DMS 273 (cell line): ENCODE data around the gene CHST8.
"Not testable (repeated sequence)": the region's sequence is repeated elsewhere in the genome, so short reads cannot be mapped to it uniquely, and the experiment has no call there.

Source experiments
- DNase-seq: peaks from one replicate; lab custom pipeline; 2025; ENCODE audit not compliant: unreplicated experiment; lab: John Stamatoyannopoulos, UW

The CHST8 gene

DNA sequence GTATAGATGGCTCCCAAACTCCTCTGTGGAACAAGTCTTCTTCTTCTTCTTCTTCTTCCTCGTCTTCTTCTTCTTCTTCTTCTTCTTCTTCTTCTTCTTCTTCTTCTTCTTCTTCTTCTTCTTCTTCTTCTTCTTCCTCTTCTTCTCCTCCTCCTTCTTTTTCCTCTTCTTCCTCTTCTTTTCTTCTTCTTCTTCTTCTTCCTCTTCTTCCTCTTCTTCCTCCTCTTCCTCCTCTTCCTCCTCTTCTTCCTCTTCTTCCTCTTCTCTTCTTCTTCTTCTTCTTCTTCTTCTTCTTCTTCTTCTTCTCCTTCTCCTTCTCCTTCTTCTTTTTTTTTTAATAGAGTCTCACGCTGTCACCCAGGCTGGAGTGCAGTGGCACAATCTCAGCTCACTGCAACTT is 3.4 kb upstream of the CHST8 start:
- DNase-seq, result not testable (repeated sequence)

- no peak for DNase-seq
Observed at GRCh38 chr19:33618884-33619283, 2.9 kb upstream of the CHST8 start.

DNA sequence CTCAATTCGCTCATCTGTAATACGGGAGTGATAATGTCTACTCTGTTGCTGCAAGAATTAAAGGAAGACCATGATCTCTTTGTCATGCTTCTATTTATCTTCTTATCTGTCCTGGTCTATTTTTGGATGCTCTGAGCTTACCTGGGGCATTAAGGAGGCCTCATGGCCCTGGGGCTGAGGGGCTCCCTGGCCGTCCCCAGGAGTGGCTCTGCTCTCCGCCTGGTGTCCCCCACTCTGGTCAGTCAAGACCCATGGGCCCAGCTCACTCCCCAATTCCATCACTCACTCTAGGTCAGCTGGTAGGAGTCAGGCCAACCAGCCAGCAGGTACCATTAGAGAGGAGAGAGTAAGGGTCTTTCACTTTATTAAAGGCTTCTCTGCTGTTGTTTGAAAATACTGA is 1.1 kb upstream of the CHST8 start:
- no peak for DNase-seq

- no peak for DNase-seq
Observed at GRCh38 chr19:33621065-33621785, 528 bp upstream of the CHST8 start.

GRCh38 chr19:33622505-33622808 is 704 bp downstream of the CHST8 start:
- DNase-seq, result peak; percentile 40

GRCh38 chr19:33622809-33623511 is 1.2 kb downstream of the CHST8 start:
- DNase-seq, result peak; percentile 39

DNA sequence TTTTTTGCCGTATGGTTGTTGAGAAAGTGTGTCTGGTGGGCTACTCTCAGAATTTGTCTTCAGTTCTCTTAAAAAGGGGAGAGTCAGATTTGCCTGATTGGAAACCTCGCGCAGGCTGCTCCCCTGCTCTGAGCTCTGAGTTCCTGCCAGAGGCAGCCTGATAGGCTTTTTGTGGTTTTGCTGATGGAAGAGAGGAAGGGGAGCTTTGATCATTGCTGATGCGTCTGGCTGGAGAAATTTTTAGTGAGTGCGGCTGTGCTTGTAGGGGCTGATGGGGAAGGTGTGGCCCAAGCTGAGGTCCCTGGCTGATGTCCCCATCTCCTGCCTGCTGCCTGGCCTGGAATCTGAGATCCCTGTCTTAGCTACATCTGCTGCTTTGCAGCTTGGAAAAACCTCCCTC is 2.8 kb downstream of the CHST8 start:
- no peak for DNase-seq

DNA sequence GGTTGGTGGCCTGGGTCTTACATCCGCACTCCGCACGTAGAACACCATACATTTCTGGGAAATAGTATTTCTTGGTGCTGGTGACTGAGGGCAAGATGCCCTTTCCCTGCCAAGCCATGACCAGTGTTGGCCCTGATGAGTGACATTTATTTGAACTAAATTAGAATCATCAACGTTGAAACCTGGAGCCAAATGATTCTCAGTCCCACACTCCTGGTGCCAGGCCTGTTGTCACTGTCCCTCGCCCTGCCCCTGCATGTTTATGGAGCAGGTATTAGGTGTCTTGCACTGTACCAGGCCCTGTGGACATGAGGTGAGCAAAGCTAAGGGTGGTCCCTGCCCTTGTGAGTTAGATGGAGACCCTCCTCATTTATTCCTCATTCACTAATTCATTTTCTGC is 5.8 kb downstream of the CHST8 start:
- no peak for DNase-seq

GRCh38 chr19:33627962-33628839 is 6.4 kb downstream of the CHST8 start:
- DNase-seq, result peak; percentile 39

DNA sequence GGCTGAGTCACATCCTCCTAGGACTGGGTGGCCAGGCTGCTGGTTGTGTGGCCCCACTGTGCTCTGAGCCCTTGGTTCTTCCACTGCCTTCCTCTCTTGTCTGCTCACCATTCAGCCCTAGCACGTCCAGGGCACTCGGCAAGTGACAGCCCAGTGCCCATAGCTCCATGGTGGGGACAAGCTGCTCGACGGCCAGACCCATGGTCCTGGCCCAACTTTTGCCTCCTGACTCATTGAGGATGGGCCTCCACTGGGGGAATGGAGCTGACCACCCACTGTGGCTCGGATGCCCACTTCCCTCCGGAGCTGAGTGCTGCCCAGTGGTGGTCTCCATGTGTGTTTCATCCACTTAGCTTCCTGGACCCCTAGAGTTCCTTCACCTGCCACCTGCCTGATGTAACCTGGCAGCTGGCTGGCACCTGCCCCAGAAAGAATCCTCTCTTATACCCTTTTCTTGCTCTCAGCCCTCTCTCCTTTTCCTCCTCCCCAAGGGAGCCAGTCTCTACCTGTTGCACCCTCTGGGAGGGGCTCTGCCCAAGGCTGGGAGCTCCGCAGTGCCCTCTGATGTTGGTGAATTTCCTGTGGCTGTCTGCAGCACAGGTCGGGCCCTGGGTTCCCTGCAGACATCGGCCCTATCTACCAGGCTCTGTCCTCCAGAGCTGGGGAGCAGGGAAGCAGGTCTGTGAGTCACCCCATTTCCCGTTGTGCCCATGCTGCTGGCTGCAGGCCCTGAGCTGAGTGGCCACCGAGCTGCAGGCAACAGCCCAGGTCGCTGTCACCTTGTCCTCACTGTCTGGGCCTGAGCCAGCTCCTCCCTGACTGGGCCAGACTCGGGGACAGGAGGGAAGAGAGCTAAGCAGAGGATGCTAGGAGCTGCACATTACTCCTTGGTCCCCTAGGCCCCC is 7.4 kb downstream of the CHST8 start:
- DNase-seq, result no peak

DNA sequence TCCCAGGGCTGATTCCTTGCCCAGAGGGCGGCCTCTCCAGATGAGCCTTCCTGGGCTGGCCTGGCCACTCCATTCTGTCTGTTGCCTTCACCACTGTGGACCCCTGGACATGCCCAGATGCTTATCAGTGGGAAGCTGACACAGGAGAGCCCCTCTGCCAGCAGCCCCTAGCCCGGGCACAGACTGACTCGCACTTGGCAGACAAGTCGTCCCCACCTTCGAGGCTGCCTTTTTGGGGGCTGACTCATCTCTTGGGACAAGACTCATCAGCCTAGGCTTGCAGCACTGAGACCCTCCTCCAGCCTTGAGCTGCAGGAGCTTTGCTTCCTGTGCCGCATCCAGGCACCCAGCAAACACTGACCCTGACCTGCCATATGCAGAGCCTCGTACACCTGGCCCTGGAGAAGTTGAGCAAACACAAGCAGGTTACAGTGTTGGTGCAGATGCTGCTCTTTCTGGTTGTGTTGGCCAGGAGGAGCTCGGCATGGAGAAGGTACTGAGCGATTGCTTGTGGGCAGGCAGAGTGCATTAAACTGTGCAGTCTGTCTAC is 8.1 kb downstream of the CHST8 start:
- no peak for DNase-seq

DNA sequence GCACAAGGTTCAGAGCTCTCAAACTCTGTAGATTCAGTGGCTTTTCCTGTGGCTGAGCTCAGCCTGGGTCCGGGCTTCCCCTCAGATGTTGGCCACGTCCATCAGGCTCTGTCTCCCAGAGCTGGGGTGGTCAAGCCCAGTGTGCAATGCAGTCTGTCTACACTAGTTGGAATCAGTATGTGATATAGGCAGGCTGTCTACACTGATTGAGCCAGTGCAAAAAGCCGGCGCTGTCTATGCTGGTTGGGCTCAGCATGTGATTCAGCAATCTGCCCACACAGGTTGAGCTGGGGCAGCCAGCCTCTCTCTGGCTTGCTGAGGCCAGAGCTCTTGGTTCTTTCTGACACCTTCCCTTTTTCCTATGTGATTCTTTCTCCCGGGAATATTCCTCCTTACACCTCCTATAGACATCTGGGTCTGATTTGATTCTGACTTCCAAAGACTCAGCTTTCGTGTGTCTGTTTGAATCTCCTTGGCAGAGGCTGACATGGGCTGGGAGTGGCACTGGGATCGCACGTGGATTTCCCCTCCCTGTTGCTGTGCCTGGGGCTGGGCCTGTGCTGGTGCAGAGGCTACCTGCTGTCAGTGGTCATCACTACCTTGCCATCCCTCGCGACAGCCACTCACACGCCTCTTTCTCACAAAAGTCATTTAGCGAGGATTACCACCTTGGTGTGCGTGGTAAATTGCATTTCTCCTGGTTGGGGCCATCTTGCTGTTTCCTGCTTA is 9.3 kb downstream of the CHST8 start:
- DNase-seq, result no peak

- no peak for DNase-seq
Observed at GRCh38 chr19:33631609-33631973, 9.8 kb downstream of the CHST8 start.

DNA sequence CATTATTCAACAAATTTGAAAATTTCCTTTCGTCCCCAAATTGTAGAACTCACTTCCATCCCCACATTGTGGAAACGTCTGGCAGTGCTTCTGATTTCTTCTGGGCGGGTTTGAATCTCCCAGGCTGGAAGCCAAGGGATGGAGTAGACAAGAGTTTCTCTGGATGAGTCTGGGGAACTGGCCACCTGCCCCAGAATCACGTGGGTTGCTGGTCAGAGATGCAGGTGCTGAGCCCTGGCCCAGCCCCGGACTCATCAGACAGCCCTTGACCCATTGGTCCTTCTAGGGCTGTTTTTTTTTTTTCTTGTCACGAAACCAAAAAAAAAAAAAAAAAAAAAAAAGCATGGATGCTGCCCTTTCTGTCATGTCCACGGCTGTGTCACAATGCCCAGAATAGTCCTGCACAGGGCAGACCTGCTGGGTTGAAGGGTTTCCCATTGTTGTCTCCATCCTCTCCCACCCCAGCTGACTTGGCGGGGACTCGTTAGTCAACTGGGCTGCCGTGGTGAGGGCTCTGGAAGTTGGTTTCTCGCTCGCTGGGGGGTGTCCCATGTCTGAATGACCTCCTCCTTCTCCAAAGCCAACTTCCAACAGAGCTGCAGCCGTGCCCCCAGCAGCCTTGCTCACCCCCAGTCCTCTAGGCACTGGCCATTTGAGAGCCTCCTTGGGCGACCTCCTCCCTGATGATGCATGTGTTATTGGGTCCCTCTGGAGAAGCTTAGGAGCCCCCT is 12.8 kb downstream of the CHST8 start:
- no peak for DNase-seq

DNA sequence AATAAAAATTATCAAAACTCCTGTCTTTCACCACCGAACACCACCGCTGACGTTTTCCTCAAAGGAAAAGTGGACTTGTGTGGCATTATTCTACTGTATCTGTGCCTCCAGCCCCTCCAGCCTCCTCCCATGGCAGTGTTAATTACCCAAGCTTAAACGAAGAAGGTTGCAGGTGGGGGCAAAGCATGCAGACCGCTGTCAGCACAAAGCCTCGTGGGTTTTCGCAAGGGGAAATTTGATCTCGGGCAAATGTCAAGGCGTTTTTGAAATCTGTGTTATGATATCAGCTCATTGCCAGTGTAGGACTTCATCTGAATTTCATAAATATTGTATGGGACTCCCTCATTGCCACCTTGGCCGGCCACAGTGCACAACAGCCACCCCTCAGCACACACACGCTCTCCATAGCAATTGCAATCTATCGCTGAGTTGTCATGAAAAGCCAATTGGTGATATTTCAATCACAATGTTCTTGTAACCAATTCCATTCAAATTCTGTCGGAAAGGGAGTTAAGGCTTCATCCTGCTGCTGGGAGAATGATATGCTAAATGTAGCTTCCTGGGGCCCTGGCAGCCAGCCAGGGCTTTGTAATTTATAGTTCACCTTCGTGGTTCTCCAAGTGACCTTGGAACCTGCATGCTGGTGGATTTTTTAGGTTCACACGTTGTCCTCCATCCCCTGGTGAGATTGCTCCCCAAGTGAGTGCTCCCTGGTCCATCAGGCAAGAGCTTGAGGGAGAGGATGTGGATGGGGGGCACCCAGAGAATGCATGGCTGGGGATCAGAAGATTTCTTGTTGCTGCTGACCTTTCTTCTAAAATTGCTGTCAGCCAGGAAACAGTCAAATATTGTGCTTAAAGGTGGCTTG is 16.6 kb downstream of the CHST8 start:
- no peak for DNase-seq

- no peak for DNase-seq
Observed at GRCh38 chr19:33639035-33639681, 17.4 kb downstream of the CHST8 start.

DNA sequence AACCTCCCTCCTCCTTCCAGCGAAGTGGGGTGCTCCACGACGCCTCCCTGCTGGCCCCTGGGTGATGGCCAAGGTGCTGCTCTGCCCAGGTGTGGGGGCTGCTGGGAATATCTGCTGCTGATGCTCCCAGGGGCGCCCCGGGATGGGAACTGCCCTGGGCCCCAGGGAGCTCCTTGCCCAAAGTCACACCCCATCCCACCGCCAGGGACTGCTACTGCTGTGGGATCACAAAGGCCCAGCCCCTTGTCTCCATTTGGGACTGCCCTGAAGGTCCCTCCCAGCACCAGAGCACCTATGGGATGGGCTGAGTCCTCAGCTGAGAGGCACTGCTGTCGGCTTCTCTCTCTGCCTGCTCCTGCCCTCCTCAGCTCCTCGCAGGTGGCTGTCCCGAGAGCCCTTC is 19.0 kb downstream of the CHST8 start:
- DNase-seq, result no peak

DNA sequence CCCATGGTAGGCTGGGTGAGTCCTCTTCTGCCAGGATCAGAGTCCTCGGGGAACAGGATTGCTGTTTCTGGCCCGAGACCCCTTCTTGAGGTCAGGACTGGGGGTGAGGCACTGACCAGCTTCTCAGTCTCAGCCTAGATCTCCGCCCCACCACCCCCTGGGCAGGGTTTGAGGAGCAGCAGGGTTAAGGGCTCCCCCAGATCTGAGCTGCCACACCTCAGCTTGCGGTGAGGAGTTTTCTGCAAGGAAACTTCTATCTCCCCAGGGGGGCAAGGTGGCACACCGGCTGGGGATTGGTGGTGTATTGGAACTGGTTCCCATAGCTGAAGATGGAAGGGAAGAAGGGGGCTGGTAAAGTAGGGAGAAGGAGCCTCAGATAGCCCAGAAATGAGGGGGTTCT is 19.5 kb downstream of the CHST8 start:
- no peak for DNase-seq
